Putamen (tissue), 1 donor: ENCODE results near the gene PPP1R17.

Experiments
- DNase-seq: peaks from one replicate; pipeline ENCODE4 v3.0.0-alpha.2; 2016; ENCODE audit warnings: low spot score

PPP1R17 gene

GRCh38 chr7:31687024-31687748 is at the start of gene PPP1R17:
PPP1R17 (plus strand) TSS chr7:31687215; CDS start chr7:31692442, 5,227 bp downstream.
- DNase-seq: no peak

DNA sequence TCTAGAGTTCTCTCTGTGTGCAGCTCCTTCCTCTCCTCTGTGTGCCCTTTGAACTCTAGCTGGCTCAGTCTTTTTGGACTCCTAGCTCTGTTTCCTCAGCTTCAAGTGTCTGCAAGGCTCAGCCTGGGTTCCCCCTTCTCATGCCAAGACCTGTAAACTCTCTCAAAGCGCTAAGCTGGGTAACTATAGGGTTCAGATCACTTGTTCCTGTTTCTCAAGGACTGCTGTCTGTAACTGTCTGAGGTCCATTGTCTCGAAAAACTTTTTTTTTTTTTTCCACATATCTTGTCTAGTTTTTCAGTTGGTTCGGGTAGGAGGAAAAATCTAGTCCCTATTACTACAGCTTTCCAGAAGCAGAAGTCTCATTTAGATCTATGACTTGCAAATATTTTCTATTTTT is 46.6 kb upstream of the PPP1R17 start:
- DNase-seq: no peak

- peak; percentile 14 for DNase-seq
Measured at GRCh38 chr7:31642681-31643115, 44.3 kb upstream of the PPP1R17 start.

DNA sequence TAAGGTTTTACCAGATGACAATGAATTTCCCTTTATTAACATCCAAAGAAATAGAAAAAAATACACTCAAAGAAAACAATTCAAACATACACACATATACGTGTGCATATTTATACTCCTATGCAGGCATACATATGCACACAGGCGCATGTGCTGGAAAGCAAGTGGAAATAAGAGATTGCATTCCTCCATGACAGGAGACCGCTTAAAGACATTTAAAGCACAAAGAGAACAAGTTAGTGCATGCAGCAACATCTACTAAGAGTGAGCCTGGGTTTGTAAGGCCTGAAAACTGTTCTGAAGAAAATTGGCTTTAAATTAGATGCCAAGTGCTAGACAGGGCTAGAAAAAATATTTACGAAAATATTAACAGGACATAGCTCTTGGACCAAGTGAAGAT is 40.1 kb upstream of the PPP1R17 start:
- no peak for DNase-seq

- no peak for DNase-seq
Measured at GRCh38 chr7:31647511-31647910, 39.5 kb upstream of the PPP1R17 start.

DNA sequence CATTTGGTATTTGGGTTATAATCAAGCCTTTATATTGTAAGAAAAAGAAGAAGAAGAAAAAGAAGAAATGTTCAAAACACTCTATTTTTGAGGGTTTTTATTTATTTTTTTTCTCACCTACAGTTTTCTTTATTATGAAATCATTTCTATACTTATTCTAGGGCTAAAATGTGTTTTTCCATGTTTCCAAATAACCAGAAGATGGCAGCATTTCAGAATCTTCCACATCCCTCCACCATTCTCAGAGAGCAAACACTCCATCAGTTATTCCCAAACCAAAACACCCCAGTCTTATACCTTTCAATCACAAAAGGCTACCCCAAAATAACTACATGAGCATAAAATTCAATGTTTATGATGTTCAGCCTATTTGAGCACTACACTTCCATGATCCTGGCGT is 38.7 kb upstream of the PPP1R17 start:
- DNase-seq: no peak

- DNase-seq: no peak
Measured at GRCh38 chr7:31648880-31649279, 38.1 kb upstream of the PPP1R17 start.

- no peak for DNase-seq
Measured at GRCh38 chr7:31651234-31652062, 35.6 kb upstream of the PPP1R17 start.

- no peak for DNase-seq
Measured at GRCh38 chr7:31652063-31652326, 35.0 kb upstream of the PPP1R17 start.

DNA sequence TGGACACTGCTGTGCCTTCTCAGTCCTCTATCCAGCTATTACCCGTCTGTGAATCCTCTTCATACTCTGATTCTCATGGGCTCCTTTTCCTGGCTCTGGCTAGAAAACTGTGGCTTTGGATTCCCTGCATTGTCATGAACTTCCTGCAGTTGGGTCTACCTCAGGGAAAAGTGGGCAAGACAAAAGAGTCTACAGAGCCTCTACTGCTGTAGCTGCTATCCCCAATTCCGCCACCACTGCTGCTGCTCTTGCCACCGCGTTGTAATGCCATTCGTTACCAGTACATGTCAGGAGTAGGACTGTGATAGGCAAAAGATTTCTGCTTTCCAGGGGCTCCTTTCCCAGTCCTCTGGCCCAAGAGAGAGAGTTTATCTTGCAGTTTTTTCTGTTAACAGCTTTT is 23.9 kb upstream of the PPP1R17 start:
- DNase-seq: no peak

DNA sequence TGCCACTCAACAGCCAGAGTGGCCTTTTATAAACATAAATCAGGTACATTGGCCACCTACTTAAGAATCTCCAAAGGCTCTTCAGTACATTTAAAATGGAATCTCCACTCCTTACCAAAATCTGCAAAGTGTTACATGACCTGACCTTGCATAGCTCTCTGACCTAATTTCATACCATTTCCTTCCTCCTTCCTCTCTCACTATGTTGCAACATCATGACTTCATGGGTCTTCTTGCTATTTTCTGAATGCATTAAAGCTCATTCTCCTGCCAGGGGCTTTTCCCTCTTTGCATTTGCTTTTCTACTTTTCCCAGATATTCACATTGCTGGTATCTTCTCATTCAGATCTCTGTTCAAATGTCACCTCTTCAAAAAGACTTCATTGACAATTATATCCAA is 22.1 kb upstream of the PPP1R17 start:
- no peak for DNase-seq

GRCh38 chr7:31665546-31665945 is 21.5 kb upstream of the PPP1R17 start:
- DNase-seq: no peak

DNA sequence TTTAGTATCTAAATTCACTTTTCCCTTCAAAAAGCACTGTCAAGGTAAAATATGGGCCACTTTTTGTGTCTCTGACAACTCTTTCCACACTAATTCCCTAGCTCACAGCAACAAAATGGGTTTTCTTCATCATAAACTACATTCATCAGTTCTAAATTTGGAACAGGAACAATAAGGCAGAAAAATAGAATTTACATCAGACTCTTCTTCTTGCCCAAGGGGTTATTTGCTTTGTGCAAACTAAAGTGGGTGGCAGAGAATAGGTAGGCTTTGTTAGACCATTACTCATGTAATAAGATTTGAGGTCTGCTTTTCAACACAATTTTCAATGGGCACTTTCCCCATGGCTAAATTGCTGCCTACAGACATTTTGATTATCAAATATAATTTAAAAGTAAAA is 17.6 kb upstream of the PPP1R17 start:
- DNase-seq: no peak

GRCh38 chr7:31679574-31680305 is 7.3 kb upstream of the PPP1R17 start:
- DNase-seq: no peak

DNA sequence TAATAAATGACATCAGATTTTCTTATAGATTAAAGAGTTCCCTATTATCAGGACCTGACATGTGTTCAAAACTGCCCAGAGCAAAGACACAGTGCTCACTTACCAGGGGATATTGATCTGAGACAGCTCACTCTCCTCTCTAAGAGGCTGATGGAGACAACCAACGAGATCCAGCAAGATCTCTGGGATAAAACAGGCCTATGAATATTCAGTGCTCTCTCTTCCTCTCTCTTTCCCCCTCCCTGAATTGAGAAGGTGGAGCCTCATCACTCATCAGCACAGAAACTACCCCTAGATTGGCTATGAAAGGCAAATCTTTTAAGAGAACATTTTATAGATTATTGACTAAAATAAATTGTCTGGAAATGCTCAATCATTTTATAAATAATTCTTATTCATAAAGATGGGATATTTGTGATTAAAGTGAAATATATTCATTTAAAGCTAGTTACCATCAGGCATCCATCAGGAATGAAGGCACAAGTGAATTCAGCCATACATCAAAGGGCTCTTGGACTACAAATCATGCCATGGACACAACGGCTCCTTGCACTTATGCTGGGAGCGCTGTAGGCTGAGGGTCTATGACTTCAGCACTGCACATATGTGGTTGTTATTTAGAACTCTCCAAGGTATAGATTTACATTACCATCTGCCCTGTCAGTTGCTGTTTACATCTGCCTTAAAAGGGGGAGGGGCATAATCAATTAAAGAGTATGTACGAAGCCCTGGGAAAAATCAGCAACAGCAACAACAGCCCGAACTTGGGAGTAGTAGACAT is 3.4 kb upstream of the PPP1R17 start:
- no peak for DNase-seq

- no peak for DNase-seq
Measured at GRCh38 chr7:31688372-31688771, 1.4 kb downstream of the PPP1R17 start.

DNA sequence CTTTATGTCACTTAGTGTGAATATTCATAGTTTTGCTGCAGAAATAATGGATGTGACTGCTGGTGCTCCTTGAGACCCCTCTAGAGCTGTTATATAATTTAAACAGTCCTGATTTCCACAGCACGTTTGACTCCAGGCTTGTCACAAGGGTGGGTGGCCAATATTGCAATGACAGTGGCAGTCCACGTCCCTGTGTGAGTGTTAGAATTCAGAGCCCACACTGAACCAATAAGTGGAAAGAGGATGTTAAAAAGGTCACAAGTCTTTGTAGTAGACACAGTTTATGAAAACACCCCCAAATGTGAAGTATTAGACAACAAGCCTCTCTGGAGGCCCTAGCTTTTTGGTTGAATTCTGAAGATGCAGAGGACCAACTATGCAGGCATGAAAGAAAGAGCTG is 2.0 kb downstream of the PPP1R17 start:
- no peak for DNase-seq

- no peak for DNase-seq
Measured at GRCh38 chr7:31690935-31691334, 3.9 kb downstream of the PPP1R17 start.

GRCh38 chr7:31692451-31692850 is 5.4 kb downstream of the PPP1R17 start:
- no peak for DNase-seq

DNA sequence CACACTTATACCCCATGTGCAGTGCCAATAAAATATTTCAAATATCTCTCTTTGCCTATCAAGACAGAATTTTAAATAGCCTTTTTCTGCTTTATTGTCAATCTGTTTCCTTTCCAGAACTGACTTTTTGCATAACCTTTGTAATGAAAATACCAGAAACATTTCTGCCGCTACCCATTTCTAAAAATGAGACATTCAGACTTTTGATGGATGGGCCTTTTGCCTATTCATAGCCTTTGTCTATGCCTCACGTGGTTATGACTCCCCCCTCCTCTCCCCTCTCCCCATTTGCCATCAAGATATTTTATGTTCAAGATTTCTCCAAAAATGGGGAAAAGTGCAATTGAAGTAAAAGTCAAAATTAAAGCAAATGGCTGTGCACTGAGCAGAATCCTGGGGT is 5.9 kb downstream of the PPP1R17 start:
- no peak for DNase-seq

- peak; percentile 71 for DNase-seq
Measured at GRCh38 chr7:31695859-31696614, 9.0 kb downstream of the PPP1R17 start.
